ENCODE results near the gene NR2C2.

Gene NR2C2

GRCh38 chr3:15032650-15033049, 85.3 kb downstream of the NR2C2 start:
- DNase-seq, result no peak

- DNase-seq, result no peak
These were observed 85.7 kb downstream of the NR2C2 start for GRCh38 chr3:15033103-15033502.

GRCh38 chr3:15038306-15038705, 90.9 kb downstream of the NR2C2 start:
- no peak for DNase-seq

- no peak for DNase-seq
These were observed 93.5 kb downstream of the NR2C2 start for GRCh38 chr3:15040844-15041243.

- no peak for DNase-seq
These were observed 94.6 kb downstream of the NR2C2 start for GRCh38 chr3:15041950-15042349.

- DNase-seq, result no peak
These were observed 95.6 kb downstream of the NR2C2 start for GRCh38 chr3:15042936-15043335.

GRCh38 chr3:15043408-15044171, 96.2 kb downstream of the NR2C2 start:
- no peak for DNase-seq

- DNase-seq, result no peak
These were observed 96.9 kb downstream of the NR2C2 start for GRCh38 chr3:15044326-15044725.

- DNase-seq, result no peak
These were observed 98.3 kb downstream of the NR2C2 start for GRCh38 chr3:15045667-15046066.

GRCh38 chr3:15049584-15049983, 102.2 kb downstream of the NR2C2 start:
- DNase-seq, result no peak

GRCh38 chr3:15050405-15051092, 103.2 kb downstream of the NR2C2 start:
- no peak for DNase-seq

- DNase-seq, result no peak
These were observed 104.1 kb downstream of the NR2C2 start for GRCh38 chr3:15051531-15051930.

GRCh38 chr3:15052335-15053242, 105.2 kb downstream of the NR2C2 start:
- no peak for DNase-seq

- no peak for DNase-seq
These were observed 106.2 kb downstream of the NR2C2 start for GRCh38 chr3:15053541-15053940.

- no peak for DNase-seq
These were observed 107.7 kb downstream of the NR2C2 start for GRCh38 chr3:15055019-15055557.

- DNase-seq, result no peak
These were observed 109.5 kb downstream of the NR2C2 start for GRCh38 chr3:15056676-15057404.

- no peak for DNase-seq
These were observed 112.6 kb downstream of the NR2C2 start for GRCh38 chr3:15060029-15060428.

- no peak for DNase-seq
These were observed 115.9 kb downstream of the NR2C2 start for GRCh38 chr3:15063238-15063637.

- DNase-seq, result no peak
These were observed 116.4 kb downstream of the NR2C2 start for GRCh38 chr3:15063656-15064286.

- no peak for DNase-seq
These were observed 117.0 kb downstream of the NR2C2 start for GRCh38 chr3:15064299-15064834.

- DNase-seq, result peak; percentile 83
These were observed 117.6 kb downstream of the NR2C2 start, which contains the start of gene MRPS25 for GRCh38 chr3:15064835-15065549. MRPS25 (minus strand) TSS chr3:15065315; CDS start chr3:15065194, 121 bp downstream.

All from NCI-H774 (cell line).